NB4 (cell line): ENCODE data around the gene PERM1.

ENCODE experiments used
- DNase-seq: peaks from one replicate; pipeline ENCODE4 v3.0.0; 2010; ENCODE audit warnings: low read depth
- H3K4me3 ChIP-seq: one replicate; pipeline ENCODE4 v1.5.1; 2011; ENCODE audit warnings: mild to moderate bottlenecking, low read depth, low read length, moderate library complexity
- MYC ChIP-seq: IDR thresholded peaks from 2 replicates; pipeline ENCODE4 v1.6.1; 2011; ENCODE audit warnings: low read depth, low read length
- POLR2A ChIP-seq: IDR thresholded peaks from 2 replicates; pipeline ENCODE4 v1.6.1; 2011; ENCODE audit warnings: mild to moderate bottlenecking; ENCODE audit not compliant: insufficient read length; ENCODE audit errors: extremely low read depth
- TF ChIP-seq, protein P1 (sequence below): IDR thresholded peaks from one replicate; pipeline ENCODE4 v1.5.1; 2012; ENCODE audit warnings: low read depth, low read length
- TF ChIP-seq, protein P2 (sequence below): IDR thresholded peaks from 2 replicates; pipeline ENCODE4 v1.6.1; 2011; ENCODE audit warnings: low read depth, low read length

PERM1 gene

DNA sequence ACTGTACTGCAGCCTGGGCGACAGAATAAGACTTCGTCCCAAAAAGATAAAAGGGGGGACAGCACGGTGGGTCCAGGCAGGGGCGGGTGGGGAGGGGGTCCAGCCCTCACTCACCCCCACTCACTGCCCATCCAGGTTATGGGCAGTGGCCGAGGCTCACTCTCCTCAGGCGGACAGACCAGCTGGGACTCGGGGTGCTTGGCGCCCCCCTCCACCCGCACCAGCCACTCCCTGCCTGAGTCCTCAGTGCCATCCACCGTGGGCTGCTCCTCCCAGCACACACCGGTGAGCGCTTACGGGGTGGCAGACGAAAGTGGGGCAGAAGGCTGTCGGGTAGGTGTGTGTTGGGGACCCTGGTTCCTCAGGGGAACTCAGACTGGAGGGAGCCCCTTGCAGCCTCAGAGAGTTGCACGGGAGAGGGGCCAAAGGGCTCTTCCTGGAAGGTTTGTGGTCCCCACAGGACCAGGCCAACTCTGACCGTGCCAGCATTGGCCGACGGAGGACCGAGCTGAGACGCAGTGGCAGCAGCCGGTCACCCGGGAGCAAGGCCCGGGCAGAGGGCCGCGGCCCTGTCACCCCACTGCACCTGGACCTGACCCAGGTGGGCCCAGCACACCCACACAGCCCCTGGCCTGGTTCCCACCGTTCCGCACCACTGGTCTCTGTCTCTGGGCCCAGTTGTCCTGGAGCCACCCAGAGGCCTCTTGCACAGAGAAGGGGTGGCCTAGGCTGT lies 9.0 kb downstream of the PERM1 start:
- no peak overlapping the region for H3K4me3 ChIP-seq
- TF ChIP-seq MYC (no peak), POLR2A (no peak)
- TF ChIP-seq, protein P1, sequence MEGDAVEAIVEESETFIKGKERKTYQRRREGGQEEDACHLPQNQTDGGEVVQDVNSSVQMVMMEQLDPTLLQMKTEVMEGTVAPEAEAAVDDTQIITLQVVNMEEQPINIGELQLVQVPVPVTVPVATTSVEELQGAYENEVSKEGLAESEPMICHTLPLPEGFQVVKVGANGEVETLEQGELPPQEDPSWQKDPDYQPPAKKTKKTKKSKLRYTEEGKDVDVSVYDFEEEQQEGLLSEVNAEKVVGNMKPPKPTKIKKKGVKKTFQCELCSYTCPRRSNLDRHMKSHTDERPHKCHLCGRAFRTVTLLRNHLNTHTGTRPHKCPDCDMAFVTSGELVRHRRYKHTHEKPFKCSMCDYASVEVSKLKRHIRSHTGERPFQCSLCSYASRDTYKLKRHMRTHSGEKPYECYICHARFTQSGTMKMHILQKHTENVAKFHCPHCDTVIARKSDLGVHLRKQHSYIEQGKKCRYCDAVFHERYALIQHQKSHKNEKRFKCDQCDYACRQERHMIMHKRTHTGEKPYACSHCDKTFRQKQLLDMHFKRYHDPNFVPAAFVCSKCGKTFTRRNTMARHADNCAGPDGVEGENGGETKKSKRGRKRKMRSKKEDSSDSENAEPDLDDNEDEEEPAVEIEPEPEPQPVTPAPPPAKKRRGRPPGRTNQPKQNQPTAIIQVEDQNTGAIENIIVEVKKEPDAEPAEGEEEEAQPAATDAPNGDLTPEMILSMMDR: no peak
- TF ChIP-seq, protein P2, sequence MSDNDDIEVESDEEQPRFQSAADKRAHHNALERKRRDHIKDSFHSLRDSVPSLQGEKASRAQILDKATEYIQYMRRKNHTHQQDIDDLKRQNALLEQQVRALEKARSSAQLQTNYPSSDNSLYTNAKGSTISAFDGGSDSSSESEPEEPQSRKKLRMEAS: no peak
- no peak for DNase-seq

GRCh38 chr1:971751-972506 lies 10.0 kb downstream of the PERM1 start:
- TF ChIP-seq, protein P2: no peak
- TF ChIP-seq, protein P1: no peak
- TF ChIP-seq POLR2A: no peak
- TF ChIP-seq MYC: no peak
- no peak overlapping the region for H3K4me3 ChIP-seq
- no peak for DNase-seq

GRCh38 chr1:970973-971730 lies 10.7 kb downstream of the PERM1 start:
- H3K4me3 ChIP-seq: no peak overlapping the region
- no peak for DNase-seq
- TF ChIP-seq, protein P1: no peak
- TF ChIP-seq MYC (no peak), POLR2A (no peak)
- TF ChIP-seq, protein P2: no peak

- H3K4me3 ChIP-seq: no peak overlapping the region
- TF ChIP-seq, protein P1: no peak
- TF ChIP-seq POLR2A (no peak), MYC (no peak)
- TF ChIP-seq, protein P2: no peak
- no peak for DNase-seq
Measured at GRCh38 chr1:970242-970972, 11.5 kb downstream of the PERM1 start.

- no peak overlapping the region for H3K4me3 ChIP-seq
- DNase-seq: no peak
- TF ChIP-seq, protein P2: no peak
- TF ChIP-seq, protein P1: no peak
- TF ChIP-seq POLR2A (no peak), MYC (no peak)
Measured at GRCh38 chr1:969260-969855, 12.5 kb downstream of the PERM1 start.
